Calu3 (cell line): ENCODE measurements around the gene ZBTB20. TPM values are rescaled to one million over a fixed set of nuclear protein-coding genes. Genes with fewer than 3 reads are reported as not detected.
A peak's percentile ranks its signal among the peaks of the same experiment; 100 is the strongest.

Source experiments
- BruUV-seq: library from RNA; stranded (reverse); fragments of 400-500 nt; replicated peaks from 2 replicates; lab custom pipeline; 2021; lab: Mats Ljungman, UMichigan
- CTCF ChIA-PET: fragments of 300-600 bp; sonication (Branson Sonifier 250); formaldehyde crosslinking; loops from one replicate; lab custom pipeline; 2022; ENCODE audit warnings: antibody characterized with exemption; lab: Charles Lee
- DNase-seq: peaks from one replicate; pipeline ENCODE4 v3.0.0; 2022
- H3K27ac Mint-ChIP-seq: one replicate; pipeline ENCODE4 v1.8.0; 2022; ENCODE audit warnings: mixed read lengths; ENCODE audit not compliant: unreplicated experiment
- H3K27me3 Mint-ChIP-seq: one replicate; pipeline ENCODE4 v1.8.0; 2022; ENCODE audit warnings: mixed read lengths; ENCODE audit not compliant: unreplicated experiment
- H3K36me3 Mint-ChIP-seq: one replicate; pipeline ENCODE4 v1.8.0; 2022; ENCODE audit warnings: mild to moderate bottlenecking, moderate library complexity, mixed read lengths; ENCODE audit not compliant: insufficient read depth, unreplicated experiment
- H3K4me1 Mint-ChIP-seq: one replicate; pipeline ENCODE4 v1.8.0; 2022; ENCODE audit warnings: mild to moderate bottlenecking, low read depth, mixed read lengths; ENCODE audit not compliant: unreplicated experiment
- H3K4me3 Mint-ChIP-seq: one replicate; pipeline ENCODE4 v1.8.0; 2022; ENCODE audit warnings: mild to moderate bottlenecking, low read depth, moderate library complexity, mixed read lengths; ENCODE audit not compliant: unreplicated experiment
- H3K9me3 Mint-ChIP-seq: one replicate; pipeline ENCODE4 v1.8.0; 2022; ENCODE audit warnings: low read depth, mixed read lengths; ENCODE audit not compliant: unreplicated experiment
- CTCF ChIP-seq: fragments of 200-600 bp; IDR thresholded peaks from one replicate; pipeline ENCODE4 v1.8.0; 2022; ENCODE audit warnings: antibody characterized with exemption; ENCODE audit not compliant: unreplicated experiment
- intact Hi-C: fragments of 100-400 bp; cut with micrococcal nuclease; formaldehyde crosslinking; loops from one replicate; pipeline ENCODE4 v1.10.0; 2022; ENCODE audit not compliant: unreplicated experiment
- total RNA-seq: library from RNA; stranded (reverse); gene quantifications from 2 replicates; pipeline ENCODE4 v1.2.3, GENCODE V29; 2022

The ZBTB20 gene
- total RNA-seq, 1 experiment from 2014 or later: 24.1 TPM

DNA sequence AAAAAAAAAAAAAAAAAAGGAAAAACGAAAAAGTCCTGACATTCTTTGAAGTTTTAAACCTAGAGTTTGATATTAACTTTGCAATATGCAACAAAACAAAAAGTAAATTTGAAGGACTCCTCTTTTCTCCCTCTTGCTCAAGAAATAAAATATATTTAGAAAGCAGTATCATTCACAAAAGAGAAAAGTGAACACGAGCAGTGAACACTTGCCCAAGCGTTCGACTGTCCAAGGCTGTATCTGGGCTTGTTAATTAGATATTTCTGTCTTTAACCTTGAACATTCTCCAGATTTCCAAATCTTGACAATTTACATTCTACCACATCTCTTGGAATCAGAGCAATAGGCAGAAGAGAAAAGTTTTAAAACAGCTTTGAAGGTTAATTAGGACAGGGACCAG is 495.5 kb downstream of the ZBTB20 start:
- no peak for TF ChIP-seq CTCF
- Mint-ChIP-seq H3K27me3 (no peaks in the 10 kb centered on the region), H3K4me3 (no peak overlapping the region), H3K27ac (no peak overlapping the region), H3K9me3 (peaks cover 3% of the 10 kb centered on the region), H3K36me3 (no peaks in the 10 kb centered on the region), H3K4me1 (peaks cover 21% of the 10 kb centered on the region)
- no peak for DNase-seq
- CTCF ChIA-PET: no interaction called here
- intact Hi-C loops: no loop called here
- no TSS peak for BruUV-seq

GRCh38 chr3:114650808-114651207 is 496.3 kb downstream of the ZBTB20 start:
- intact Hi-C loops: no loop called here
- BruUV-seq: no TSS peak
- peaks cover 3% of the 10 kb centered on the region for H3K9me3 Mint-ChIP-seq
- H3K27ac Mint-ChIP-seq: peak overlapping the region; percentile 62
- peaks cover 29% of the 10 kb centered on the region for H3K4me1 Mint-ChIP-seq
- no peak for DNase-seq
- H3K36me3 Mint-ChIP-seq: no peaks in the 10 kb centered on the region
- no peaks in the 10 kb centered on the region for H3K27me3 Mint-ChIP-seq
- no peak overlapping the region for H3K4me3 Mint-ChIP-seq
- TF ChIP-seq CTCF: no peak
- CTCF ChIA-PET: no interaction called here

GRCh38 chr3:114649331-114649730 is 497.8 kb downstream of the ZBTB20 start:
- CTCF ChIA-PET: interaction anchor here (1.0 kb wide), 1 partner anchor 26 kb away, joined by 3 read pairs; no protein-coding TSS in a partner anchor
- TF ChIP-seq CTCF: no peak
- H3K9me3 Mint-ChIP-seq: peaks cover 3% of the 10 kb centered on the region
- H3K27me3 Mint-ChIP-seq: no peaks in the 10 kb centered on the region
- no peaks in the 10 kb centered on the region for H3K36me3 Mint-ChIP-seq
- intact Hi-C loops: loop anchor here (5.0 kb wide), 1 partner anchor 68 kb away; no protein-coding TSS in a partner anchor
- no peak overlapping the region for H3K4me3 Mint-ChIP-seq
- DNase-seq: no peak
- no TSS peak for BruUV-seq
- H3K4me1 Mint-ChIP-seq: peaks cover 35% of the 10 kb centered on the region
- H3K27ac Mint-ChIP-seq: peak overlapping the region; percentile 78

DNA sequence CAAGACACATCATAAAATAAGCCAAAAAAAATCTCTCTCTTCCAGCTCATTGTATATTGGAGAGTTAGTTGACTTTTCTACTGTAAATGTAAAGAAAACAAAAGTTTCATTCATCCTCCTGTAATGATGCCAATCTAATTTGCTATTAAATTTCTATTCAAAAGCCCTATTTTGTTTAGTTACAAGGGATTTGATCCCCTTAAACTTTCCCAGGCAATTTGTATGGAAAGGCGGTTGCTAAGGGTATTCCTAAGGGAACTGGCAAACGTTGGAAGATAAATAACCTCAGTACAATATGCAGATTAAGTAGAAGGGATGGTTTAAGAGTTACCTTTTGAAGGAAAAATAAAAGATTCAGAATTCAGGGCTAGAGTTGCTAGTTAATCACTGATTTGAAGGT is 500.6 kb downstream of the ZBTB20 start:
- H3K36me3 Mint-ChIP-seq: no peaks in the 10 kb centered on the region
- CTCF ChIA-PET: no interaction called here
- intact Hi-C loops: loop anchor here (5.0 kb wide), 1 partner anchor 71 kb away; no protein-coding TSS in a partner anchor
- peaks cover 49% of the 10 kb centered on the region for H3K4me1 Mint-ChIP-seq
- TF ChIP-seq CTCF: no peak
- no TSS peak for BruUV-seq
- H3K4me3 Mint-ChIP-seq: no peak overlapping the region
- H3K27me3 Mint-ChIP-seq: no peaks in the 10 kb centered on the region
- H3K27ac Mint-ChIP-seq: peak overlapping the region; percentile 78
- no peaks in the 10 kb centered on the region for H3K9me3 Mint-ChIP-seq
- DNase-seq: no peak
